Endothelial cell of umbilical vein (primary cell): ENCODE measurements around the gene RPP25.
A peak's percentile ranks its signal among the peaks of the same experiment; 100 is the strongest.

Source experiments
- EZH2 ChIP-seq: IDR thresholded peaks from 2 replicates; pipeline ENCODE4 v1.6.1; 2012; ENCODE audit warnings: borderline replicate concordance, low read depth, mild to moderate bottlenecking, moderate library complexity, low read length, inconsistent platforms; ENCODE audit not compliant: severe bottlenecking
- JUN ChIP-seq: IDR thresholded peaks from 2 replicates; pipeline ENCODE4 v1.6.1; 2011; ENCODE audit warnings: borderline replicate concordance, low read depth; ENCODE audit not compliant: insufficient read length, insufficient read depth
- POLR2A ChIP-seq: IDR thresholded peaks from 2 replicates; pipeline ENCODE4 v1.6.1; 2012; ENCODE audit warnings: low read depth, mild to moderate bottlenecking, control low read depth, low read length
- TF ChIP-seq, protein P1 (sequence below), 2 donors: IDR thresholded peaks; 1 replicate in 1 of 2; 2 replicates in 1 of 2; pipeline ENCODE4 v1.5.1; 2011; ENCODE audit warnings: low read length in 2 of 2, mild to moderate bottlenecking in 2 of 2, moderate library complexity in 2 of 2, control low read depth in 1 of 2, inconsistent platforms in 1 of 2, low read depth in 1 of 2; ENCODE audit not compliant: insufficient read depth in 1 of 2; ENCODE audit errors: extremely low read depth in 1 of 2

DNA sequence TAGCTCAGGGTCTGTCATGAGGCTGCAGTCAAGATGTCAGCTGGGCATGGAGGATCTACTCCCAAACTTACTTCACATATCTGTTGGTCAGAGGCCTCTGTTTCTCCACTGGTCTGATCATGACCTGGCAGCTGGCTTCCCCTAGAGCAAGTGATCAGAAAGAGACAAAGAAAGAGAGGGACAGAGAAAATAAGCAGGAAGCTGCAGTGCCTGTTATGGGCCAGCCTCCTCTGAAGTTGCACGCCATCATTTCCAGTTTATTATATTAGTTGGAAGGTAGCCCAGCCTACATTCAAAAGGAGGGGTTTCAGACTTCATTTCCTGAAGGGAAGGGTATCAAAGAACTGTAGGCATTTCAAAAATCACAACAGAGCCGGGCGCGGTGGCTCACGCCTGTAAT lies 5.0 kb upstream of the RPP25 start:
- TF ChIP-seq POLR2A: peak; percentile 48
- TF ChIP-seq EZH2: no peak
- TF ChIP-seq, protein P1, sequence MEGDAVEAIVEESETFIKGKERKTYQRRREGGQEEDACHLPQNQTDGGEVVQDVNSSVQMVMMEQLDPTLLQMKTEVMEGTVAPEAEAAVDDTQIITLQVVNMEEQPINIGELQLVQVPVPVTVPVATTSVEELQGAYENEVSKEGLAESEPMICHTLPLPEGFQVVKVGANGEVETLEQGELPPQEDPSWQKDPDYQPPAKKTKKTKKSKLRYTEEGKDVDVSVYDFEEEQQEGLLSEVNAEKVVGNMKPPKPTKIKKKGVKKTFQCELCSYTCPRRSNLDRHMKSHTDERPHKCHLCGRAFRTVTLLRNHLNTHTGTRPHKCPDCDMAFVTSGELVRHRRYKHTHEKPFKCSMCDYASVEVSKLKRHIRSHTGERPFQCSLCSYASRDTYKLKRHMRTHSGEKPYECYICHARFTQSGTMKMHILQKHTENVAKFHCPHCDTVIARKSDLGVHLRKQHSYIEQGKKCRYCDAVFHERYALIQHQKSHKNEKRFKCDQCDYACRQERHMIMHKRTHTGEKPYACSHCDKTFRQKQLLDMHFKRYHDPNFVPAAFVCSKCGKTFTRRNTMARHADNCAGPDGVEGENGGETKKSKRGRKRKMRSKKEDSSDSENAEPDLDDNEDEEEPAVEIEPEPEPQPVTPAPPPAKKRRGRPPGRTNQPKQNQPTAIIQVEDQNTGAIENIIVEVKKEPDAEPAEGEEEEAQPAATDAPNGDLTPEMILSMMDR (IDR thresholded peaks at IDR 0.05; ENCODE audit: extremely low read depth in 1 of 2, insufficient read depth in 1 of 2, low read depth in 1 of 2, low read length in 2 of 2): no peak
- no peak for TF ChIP-seq JUN
